Iris pigment epithelial cell (primary cell): ENCODE data around the gene FYCO1.

Experiments
- DNase-seq: peaks from one replicate; pipeline ENCODE4 v3.0.0-alpha.2; 2011; ENCODE audit warnings: low read depth

Gene FYCO1

DNA sequence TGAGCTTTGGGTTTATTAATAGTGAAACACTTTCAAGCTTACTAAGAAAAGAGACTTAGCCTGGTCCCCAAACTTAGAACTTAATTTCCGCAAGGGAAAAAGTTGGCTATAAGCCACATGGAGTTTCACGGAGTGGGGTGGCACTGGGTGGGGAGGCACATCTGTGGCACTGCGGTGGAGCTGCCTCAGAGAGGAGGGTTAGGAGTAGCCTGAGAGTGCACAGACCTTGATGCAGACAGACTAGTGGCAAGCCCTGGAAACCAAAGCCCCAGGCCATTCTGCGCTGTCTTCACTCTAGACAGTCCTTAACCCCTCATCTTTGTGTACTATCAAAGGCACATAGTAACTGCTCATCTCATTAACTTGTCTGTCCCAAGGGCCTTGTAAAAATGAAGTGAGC lies 30.4 kb downstream of the FYCO1 start:
- DNase-seq: no peak

DNA sequence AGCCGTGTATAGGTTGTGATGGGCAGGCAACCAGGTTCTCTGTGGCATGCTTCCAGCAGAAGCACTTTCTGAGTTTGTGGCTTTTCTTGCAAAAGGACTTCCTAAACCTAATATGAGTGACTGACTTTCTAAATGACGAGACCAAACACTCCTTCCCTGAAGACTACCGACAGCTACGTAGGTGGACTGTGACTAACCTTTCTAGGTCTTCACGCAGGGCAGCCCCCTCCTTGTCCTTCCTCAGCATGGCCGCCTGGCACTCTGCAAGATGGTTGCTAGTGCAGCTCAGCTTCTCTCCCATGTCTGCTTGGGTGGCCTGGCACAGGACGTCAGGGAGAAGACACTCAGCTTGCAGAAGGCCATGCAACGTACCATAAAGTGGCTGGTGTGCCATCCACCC lies 31.5 kb downstream of the FYCO1 start:
- DNase-seq: no peak

DNA sequence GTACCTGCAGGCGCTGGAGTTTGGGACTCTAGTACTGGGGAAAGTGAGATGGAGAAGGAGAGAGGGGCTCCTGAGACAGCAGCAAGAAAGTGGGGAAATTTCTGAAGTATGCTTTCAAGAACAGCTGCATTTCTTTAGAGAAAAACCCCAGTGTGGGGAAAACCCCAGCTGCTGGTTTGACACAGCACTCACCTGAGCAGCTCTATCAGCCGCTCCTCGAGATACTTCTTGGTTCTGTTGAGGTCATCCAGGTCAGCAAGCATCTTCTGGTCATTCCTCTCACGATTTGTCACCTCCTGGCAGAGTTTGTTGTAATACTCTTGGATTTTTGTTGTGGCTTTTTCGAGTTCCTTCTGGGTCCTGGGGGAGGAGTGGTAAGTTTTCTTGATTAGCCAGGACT lies 33.6 kb downstream of the FYCO1 start:
- no peak for DNase-seq

DNA sequence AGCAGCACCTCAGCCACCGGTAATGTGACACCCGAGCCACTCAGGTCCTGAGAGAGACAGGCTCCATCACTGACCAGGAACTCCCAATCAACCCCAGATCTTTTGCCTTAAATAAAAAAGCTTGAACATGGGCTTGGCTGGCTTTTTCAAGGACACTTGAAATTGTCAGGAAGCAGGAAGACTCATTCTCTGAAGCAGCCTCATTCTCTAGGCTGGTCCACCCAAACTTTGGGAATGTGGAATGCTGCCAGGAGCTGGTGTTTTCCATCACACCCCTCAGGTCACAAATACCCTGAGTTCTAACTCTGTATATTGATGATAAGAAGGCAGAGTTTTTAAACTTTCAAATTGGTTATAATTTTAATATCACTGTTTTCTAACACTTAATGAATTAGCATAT lies 35.3 kb downstream of the FYCO1 start:
- DNase-seq: no peak

DNA sequence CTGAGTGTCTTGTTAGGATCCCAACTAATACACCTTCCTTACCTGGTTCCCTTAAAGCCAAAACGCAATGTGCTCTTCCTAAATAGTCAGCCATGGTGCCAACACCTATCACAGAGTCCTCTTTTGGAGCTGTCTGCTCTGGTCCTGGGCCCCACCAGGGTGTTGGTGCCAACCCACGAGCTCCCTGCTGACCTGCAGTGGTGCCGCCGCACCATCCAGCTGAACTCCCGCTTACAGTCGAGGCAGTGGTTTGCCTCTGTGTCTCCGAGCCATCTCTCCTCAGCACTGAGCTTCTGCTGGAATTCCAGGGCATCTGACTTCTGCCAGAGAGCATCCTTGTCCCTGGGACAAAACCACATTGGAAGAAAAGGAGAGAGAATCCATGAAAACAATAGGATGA lies 36.4 kb downstream of the FYCO1 start:
- DNase-seq: no peak

DNA sequence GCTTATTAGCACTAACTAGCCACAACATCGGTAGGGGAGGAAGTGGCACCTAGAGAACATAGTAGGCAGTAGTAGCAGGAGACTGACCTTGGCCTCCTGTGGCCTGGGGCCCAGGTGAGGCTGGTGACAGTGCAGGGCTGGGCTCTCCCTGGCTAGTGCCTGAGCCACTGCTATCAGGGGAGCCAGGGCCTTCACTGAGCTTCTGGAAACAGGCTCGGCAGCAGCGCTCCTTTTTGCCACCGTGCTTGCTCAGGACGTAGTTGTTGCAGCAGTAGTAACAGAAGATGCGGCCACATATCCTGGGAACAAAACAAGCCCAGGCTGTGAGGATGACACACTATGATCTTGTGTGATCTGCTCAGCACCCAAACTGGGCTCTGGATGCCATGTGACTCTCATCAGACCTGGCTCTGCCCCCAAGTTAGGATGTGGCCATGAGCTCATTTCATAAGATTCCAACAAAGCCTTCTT lies 37.3 kb downstream of the FYCO1 start:
- peak; percentile 21 for DNase-seq

DNA sequence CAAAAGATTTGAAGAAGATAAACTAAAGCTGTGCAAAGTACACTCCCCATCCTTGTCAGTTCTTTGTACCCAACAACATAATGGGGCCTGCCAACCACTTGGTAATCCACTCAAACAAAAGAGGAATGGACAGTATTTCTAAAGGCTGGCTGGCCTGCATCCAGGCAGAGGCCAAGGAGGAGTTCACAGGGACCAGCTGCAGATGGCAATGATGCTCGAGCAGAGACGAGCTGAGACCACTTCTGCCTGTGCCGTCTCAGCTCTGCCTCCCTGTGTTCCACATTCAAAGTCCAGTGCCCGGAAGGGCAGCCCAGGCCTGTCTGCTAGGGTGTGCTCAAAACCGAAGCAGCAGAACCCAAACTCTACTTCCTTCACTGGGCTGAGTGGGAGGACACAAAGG lies 38.0 kb downstream of the FYCO1 start:
- DNase-seq: no peak

DNA sequence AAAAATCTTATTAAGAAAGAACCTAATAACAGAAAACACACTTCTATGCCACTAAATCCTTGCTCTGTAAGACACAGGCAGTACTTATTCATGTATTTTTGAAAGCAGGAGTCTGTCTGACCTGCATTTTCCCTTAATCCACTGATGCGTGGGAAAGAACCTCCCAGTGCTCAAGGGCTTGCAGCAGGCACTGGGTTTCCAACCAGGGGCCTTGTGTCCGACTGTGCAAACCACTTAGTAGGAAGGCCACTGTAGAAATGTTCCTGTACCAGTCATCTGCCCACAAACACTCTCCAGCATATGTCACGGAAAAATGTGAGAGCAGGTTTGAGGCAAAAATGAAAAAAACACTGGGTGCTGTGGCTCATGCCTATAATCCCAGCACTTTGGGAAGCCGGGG lies 39.9 kb downstream of the FYCO1 start:
- no peak for DNase-seq

DNA sequence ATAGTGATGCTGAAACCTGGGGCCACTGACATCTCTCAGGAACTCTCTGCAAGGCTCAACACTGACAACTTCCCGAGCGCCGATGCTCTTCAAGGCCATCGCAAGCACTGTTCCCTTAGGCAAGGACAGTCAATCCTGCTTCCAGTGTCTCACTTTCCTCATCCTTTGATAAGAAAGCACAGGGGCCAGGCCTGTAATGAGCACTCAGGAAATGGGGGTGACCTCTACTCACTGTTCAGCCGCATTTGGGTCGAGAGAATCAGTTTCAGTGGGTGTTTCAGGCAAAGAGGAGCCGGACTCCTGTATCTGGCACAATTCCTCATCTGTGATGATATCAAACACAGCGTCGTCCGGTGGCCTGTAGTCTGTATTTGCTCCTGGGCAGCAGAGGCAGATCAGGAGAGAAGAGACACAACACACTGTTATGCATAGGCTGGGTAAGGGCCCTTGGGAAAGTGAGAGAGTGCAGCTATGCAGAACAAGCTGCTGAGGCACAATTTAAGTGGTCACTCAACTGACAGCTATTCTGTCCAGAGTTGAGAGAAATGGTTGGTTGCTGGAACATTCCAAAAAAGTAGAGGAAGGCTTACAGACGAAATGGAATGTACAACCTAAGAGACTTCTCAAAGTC lies 40.5 kb downstream of the FYCO1 start:
- DNase-seq: no peak

DNA sequence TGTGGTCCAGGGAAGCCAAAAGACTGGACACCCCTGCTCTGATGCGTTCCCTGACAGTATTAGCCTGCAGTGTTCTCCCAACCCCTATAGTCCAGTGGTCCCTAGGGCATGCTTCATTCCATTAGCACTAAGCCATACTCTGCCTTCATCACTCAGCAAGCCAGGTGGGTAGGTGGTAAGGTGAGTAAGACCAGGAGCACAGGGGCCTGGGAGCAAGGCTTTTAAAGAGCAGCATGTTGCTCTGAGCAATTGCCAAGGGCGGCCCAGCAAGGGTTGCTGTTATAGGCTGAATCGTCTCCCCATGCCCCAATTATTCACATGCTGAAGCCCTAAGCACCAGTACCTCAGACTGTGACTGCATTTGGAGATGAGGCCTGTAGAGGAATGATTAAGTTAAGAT lies 41.3 kb downstream of the FYCO1 start:
- no peak for DNase-seq

DNA sequence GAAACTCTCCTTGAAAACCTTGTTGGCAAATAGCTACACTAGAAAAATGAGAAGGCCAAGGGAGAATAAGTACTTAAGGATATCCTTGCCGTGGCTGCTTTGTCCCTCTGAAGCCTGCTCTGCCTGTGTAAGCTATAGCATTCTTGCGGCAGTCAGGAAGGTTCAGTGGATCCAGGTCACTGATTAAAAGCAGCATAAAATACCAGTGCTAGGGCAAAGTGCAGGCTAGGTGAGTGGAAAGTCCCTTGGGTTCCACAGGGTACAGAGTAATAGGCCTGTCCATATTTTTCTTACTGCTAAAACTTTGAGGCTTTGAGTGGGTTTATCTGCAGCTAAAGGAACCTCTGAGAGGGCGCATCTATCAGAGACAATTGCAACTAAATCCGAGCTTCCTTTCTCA lies 42.1 kb downstream of the FYCO1 start:
- DNase-seq: no peak

DNA sequence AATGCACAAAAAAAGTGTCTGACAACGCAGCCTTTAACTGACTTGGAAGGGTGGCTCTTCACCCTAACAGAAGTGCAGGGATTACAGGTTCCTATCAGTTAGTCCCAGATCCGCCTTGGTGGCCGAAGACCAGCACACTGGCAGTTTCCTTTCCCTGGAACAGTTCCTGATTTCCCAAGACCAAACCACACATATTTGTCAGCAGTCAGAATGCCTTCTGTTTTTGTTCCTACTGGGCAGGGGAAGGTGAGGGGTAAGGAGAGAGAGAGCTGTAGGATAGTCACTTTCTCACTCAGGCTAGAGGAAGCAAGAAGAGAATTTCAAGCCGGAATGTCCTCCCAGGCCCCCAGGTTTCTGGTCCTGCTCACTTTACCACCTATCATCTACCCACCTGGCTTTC lies 43.2 kb downstream of the FYCO1 start:
- no peak for DNase-seq

DNA sequence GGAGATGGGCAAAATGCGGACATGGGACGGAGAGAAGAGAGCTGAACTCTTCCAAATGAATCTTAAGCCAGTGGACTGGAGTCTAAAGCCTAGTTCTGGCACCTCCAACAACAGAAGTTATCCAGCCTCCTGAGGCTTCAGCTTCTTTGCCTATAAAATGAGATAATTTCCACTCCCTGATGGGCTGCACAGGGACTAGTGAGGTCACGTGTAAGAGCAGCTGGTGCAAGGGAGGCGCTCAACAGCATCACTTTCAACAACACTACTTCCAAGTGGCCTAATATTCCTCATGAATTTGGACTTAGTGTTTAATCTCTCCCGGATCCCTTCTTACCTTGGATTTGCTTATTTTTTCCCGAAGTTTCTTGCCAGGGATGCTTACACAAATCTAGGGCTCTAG lies 43.7 kb downstream of the FYCO1 start:
- no peak for DNase-seq

DNA sequence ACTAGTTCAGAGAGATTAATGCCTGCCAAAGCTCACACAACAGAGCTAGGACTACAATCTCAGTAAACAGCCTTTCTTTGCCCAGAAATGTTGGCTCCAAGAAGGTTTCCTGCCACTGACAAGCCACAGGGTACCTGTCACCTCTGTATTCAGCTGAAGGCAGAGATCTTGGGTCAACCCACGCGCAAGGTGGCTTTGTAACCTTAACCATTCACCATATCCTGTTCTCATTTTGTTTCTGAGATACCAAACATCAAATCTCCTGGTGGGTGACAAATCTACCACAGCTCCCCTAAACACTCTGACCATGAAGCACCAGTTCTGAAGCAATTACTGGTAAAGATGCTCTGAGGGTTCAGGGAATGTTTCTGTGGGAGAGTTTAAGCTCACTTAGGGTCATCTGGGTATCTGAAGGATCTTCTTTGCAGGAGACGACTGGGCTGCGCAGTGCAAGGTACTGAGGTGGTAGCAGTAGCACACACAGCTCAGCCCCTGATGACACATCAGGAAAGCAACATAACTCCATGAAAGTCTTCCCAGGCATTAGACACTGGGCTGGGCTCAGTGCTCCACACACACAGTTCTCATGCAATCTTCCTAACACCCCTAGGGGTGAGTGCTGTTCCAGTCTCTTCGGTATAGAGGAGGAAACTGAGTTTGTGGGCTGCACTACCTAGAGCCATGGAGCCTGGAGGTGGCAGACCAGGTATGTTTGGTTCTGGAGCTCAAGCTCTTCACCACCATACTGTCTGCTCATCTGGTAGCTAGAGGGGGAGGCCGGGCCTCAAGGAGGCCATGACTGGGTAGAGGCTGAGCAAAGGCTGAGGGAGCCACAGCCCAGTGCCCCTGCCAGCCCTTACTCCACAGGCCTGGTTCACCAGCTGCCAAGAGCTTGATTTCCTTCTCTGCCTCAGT lies 44.7 kb downstream of the FYCO1 start:
- DNase-seq: no peak

DNA sequence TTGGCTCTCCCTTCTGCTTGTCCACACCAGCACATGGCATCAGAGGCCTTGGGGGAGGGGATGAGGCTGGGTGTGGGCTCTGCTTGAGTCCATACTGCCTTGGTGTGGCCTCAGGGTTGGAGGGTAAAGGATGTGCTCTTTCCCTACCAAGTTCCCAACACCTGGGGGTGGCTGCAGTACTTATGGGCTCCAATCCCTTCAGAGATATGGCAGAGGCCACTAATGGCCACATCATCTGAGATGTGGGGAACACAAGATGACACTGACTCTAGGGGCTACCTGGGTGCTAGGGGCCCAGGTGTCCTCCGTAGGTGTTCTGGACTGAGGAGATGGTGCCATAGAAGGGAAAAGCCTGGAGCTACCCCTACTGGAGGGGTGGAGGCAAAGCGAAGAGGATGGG lies 45.5 kb downstream of the FYCO1 start:
- no peak for DNase-seq

DNA sequence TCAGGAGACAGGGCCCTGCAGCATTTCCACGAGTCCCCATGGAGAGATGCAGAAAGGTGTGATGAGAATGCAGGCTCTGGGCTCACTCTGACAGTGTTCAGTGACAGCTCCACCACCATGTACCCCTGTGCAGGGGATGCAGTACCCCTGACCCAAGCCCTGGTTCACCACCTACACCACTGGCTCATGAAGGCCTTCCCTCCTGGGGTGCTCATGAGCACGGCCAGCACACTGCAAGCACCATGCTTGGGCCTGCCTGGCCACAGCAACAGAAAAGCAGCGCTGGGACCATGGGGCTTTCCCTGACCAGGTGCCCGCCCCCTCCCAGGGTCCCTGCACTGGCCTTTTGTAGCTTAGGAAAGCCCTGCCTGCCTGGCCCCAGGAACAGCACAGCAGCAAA lies 46.2 kb downstream of the FYCO1 start:
- no peak for DNase-seq

DNA sequence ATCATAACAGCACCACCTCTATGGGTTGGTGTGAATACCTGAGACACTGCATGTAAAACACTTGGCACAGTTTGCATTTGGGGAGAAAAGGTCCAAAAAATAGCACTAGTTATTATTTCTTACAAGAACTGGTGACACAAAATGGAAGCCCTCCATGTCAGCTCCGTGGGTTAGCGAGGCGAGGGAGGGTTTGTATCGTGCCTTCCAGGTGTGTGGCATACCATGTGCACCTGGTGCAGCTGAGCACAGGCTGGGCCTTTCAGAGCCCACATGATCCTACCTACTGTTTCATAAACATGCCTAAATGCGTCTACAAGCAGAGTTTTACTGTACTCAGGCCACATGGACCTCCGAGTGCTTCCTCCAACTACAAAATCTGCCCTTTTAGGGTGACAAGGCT lies 46.7 kb downstream of the FYCO1 start:
- no peak for DNase-seq

DNA sequence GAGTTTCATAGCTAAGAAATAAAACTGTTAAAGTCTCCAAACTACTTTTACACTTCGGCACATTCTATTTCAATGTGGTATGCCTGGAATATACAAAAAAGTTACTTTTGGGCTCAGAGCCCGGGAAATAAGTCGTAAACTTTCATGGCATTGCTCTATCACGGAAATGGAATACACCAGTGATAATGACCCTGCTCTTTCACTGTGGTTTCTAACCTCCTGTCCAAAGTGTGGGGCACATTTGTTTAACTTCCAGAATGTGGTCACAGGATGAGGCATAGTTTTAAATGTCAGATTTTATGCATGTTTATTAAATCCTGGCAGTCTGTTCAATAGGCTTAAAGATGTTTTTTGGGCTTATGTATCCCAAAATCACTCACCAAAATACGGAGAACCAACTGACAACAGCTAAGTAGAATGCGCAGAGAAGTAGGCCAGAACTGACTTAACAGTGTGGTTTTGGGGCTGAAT lies 47.3 kb downstream of the FYCO1 start:
- DNase-seq: no peak

DNA sequence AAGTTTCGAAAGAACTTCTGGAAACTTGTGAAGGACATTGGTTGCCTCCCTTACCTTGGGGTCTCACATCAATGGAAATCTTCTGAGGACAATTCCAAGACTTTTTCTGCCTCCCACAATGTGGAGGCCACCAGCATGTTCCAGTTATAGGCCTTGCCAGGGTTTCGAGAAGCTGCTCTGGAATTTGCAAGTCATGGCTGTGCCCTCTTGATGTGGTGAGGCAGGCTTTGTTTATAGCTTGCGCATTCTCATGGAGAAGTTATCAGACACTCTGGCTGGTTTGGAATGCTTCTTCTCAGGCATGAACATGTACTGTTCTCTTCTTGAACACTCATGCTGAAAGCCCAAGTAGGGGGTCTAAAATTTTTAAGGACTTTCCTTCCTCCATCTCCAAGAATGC lies 48.3 kb downstream of the FYCO1 start:
- DNase-seq: no peak

DNA sequence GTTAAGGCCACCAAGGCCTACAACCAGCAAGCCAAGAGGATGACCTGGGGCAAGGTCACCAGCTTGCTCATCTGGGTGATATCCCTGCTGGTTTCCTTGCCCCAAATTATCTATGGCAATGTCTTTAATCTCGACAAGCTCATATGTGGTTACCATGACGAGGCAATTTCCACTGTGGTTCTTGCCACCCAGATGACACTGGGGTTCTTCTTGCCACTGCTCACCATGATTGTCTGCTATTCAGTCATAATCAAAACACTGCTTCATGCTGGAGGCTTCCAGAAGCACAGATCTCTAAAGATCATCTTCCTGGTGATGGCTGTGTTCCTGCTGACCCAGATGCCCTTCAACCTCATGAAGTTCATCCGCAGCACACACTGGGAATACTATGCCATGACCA lies 48.7 kb downstream of the FYCO1 start:
- no peak for DNase-seq

DNA sequence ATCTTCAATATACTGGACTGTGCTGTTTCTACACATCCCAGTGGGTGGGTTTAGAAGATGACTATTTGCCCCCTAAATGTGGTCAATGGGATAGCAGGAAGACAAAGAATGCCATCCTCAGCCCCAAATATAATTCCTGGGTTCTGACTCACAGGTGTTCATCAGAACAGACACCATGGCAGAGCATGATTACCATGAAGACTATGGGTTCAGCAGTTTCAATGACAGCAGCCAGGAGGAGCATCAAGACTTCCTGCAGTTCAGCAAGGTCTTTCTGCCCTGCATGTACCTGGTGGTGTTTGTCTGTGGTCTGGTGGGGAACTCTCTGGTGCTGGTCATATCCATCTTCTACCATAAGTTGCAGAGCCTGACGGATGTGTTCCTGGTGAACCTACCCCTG lies 49.3 kb downstream of the FYCO1 start:
- DNase-seq: no peak

DNA sequence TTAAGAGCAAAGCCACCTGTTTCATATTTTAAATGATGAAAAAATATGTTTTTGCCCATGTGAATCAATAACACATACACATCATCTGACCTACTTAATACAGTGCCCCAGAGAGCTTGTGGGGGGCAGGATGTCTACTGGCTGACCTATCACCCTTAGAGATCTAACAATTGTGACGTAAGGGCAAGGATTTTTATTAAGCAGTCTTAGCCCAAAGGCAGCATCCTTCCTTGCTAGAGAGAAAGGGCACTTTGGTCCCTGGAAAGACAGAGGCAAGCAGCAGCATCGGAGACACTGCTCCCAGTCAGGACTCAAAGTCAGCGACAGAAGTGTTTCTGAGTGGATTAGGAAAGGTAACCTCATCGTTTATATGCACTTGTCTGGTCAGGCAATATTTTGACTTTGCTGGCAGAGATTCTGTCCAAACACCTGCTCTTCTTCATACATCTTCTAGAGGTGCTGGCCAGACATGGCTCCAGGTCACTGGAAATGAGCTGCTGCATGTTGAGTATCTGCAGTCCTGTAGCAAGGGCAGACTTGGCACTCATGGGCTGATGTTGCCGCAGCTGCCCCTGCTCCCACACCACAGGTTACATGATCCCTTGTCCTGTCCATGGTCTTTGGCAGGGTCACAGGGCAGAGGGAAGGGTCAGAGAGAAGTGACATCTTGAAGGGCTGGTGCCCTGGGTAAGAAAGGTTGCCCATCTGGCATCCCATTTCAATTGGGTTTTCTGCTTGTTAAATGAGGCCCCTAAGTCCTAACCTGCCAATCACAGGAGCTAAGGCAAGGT lies 50.6 kb downstream of the FYCO1 start:
- DNase-seq: no peak
